Neural cell (in vitro differentiated cells): Measurements from ENCODE around the gene XRRA1.

Source experiments
- EP300 ChIP-seq: fragments of 450-650 bp; conservative IDR thresholded peaks from 2 replicates; pipeline ENCODE4 v1.6.1; 2014; ENCODE audit warnings: antibody characterized with exemption, mild to moderate bottlenecking, moderate library complexity; ENCODE audit not compliant: poor library complexity, severe bottlenecking
- EZH2 ChIP-seq: fragments of 200-600, 300-800 bp; shearing (Covaris generic), sonication (generic); IDR thresholded peaks from 2 replicates; pipeline ENCODE4 v1.6.1; 2014; ENCODE audit warnings: antibody characterized with exemption, low read length, borderline replicate concordance, mild to moderate bottlenecking; ENCODE audit not compliant: insufficient read depth, poor library complexity, severe bottlenecking
- POLR2AphosphoS5 ChIP-seq: IDR thresholded peaks from 2 replicates; pipeline ENCODE4 v1.6.1; 2012
- RAD21 ChIP-seq: fragments of 450-650 bp; conservative IDR thresholded peaks from 2 replicates; pipeline ENCODE4 v1.6.1; 2014; ENCODE audit warnings: antibody characterized with exemption, mild to moderate bottlenecking, moderate library complexity
- SMC3 ChIP-seq: fragments of 450-650 bp; conservative IDR thresholded peaks from 2 replicates; pipeline ENCODE4 v1.6.1; 2014; ENCODE audit warnings: antibody characterized with exemption, mild to moderate bottlenecking, moderate library complexity; ENCODE audit not compliant: poor library complexity
- TAF1 ChIP-seq: IDR thresholded peaks from 2 replicates; pipeline ENCODE4 v1.6.1; 2012; ENCODE audit warnings: low read depth
- TF ChIP-seq, protein P1 (sequence below): IDR thresholded peaks from 2 replicates; pipeline ENCODE4 v1.6.1; 2012; ENCODE audit warnings: borderline replicate concordance
- TF ChIP-seq, protein P2 (sequence below): fragments of 450-650 bp; IDR thresholded peaks from 2 replicates; pipeline ENCODE4 v1.5.1; 2014; ENCODE audit warnings: antibody characterized with exemption, mild to moderate bottlenecking, moderate library complexity; ENCODE audit not compliant: poor library complexity, severe bottlenecking

DNA sequence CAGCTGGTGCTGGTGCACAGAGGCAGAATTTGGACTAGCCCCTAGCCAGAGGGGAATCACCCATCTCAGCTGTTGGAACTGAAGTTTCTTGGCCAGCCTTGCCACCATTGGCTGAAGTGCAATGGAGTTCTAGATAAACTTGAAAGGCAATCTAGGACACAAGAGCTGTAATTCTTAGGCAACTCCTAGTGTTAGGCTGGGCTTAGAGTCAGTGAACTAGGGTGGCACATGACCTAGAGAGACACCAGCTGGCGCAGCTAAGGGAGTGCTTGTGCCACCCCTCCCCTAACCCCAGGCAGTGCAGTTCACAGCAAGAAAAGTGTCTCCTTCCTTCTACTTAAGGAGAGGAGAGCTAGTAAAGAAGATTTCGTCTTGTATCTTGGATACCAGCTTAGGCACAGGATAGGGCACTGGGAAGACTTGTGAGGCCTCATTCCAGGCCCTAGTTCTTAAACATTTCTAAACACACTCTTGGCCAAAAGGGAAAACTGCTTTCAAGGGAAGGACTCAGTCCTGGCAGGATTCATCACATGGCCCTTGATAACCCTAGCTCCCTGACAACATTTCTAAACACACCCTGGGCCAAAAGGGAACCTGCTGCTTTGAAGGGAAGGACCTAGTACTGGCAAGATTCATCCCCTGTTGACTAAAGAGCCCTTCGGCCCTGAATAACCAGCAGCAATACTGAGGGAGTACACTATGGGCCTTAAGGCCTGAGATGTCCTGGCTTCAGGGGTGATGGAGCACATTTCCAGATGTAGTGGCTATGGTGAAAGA lies 53.4 kb downstream of the XRRA1 start:
- TF ChIP-seq, protein P1, sequence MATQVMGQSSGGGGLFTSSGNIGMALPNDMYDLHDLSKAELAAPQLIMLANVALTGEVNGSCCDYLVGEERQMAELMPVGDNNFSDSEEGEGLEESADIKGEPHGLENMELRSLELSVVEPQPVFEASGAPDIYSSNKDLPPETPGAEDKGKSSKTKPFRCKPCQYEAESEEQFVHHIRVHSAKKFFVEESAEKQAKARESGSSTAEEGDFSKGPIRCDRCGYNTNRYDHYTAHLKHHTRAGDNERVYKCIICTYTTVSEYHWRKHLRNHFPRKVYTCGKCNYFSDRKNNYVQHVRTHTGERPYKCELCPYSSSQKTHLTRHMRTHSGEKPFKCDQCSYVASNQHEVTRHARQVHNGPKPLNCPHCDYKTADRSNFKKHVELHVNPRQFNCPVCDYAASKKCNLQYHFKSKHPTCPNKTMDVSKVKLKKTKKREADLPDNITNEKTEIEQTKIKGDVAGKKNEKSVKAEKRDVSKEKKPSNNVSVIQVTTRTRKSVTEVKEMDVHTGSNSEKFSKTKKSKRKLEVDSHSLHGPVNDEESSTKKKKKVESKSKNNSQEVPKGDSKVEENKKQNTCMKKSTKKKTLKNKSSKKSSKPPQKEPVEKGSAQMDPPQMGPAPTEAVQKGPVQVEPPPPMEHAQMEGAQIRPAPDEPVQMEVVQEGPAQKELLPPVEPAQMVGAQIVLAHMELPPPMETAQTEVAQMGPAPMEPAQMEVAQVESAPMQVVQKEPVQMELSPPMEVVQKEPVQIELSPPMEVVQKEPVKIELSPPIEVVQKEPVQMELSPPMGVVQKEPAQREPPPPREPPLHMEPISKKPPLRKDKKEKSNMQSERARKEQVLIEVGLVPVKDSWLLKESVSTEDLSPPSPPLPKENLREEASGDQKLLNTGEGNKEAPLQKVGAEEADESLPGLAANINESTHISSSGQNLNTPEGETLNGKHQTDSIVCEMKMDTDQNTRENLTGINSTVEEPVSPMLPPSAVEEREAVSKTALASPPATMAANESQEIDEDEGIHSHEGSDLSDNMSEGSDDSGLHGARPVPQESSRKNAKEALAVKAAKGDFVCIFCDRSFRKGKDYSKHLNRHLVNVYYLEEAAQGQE, result no peak
- TF ChIP-seq TAF1 (no peak), POLR2AphosphoS5 (no peak), EZH2 (no peak), SMC3 (no peak), RAD21 (no peak), EP300 (no peak)
- TF ChIP-seq, protein P2, sequence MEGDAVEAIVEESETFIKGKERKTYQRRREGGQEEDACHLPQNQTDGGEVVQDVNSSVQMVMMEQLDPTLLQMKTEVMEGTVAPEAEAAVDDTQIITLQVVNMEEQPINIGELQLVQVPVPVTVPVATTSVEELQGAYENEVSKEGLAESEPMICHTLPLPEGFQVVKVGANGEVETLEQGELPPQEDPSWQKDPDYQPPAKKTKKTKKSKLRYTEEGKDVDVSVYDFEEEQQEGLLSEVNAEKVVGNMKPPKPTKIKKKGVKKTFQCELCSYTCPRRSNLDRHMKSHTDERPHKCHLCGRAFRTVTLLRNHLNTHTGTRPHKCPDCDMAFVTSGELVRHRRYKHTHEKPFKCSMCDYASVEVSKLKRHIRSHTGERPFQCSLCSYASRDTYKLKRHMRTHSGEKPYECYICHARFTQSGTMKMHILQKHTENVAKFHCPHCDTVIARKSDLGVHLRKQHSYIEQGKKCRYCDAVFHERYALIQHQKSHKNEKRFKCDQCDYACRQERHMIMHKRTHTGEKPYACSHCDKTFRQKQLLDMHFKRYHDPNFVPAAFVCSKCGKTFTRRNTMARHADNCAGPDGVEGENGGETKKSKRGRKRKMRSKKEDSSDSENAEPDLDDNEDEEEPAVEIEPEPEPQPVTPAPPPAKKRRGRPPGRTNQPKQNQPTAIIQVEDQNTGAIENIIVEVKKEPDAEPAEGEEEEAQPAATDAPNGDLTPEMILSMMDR, result no peak
